Esophagus squamous epithelium (tissue), 4 donors: ENCODE results near the gene WTAP.

Experiments used
- POLR2A ChIP-seq, 4 donors: fragments of 450-650 bp; IDR thresholded peaks; one replicate each; pipeline ENCODE4 v1.6.1; 2017; ENCODE audit warnings: antibody characterized with exemption in 4 of 4, mild to moderate bottlenecking in 4 of 4, moderate library complexity in 3 of 4
- TF ChIP-seq, protein P1 (sequence below), 6 experiments: fragments of 450-650 bp in 4 of 6; fragments of 200-600 bp in 2 of 6; sonication (generic) in 2 of 6; IDR thresholded peaks; one replicate each; pipeline ENCODE4 v1.5.1; 2016 to 2019; ENCODE audit warnings: antibody characterized with exemption in 6 of 6, mild to moderate bottlenecking in 4 of 6, moderate library complexity in 4 of 6

- TF ChIP-seq, protein P1, sequence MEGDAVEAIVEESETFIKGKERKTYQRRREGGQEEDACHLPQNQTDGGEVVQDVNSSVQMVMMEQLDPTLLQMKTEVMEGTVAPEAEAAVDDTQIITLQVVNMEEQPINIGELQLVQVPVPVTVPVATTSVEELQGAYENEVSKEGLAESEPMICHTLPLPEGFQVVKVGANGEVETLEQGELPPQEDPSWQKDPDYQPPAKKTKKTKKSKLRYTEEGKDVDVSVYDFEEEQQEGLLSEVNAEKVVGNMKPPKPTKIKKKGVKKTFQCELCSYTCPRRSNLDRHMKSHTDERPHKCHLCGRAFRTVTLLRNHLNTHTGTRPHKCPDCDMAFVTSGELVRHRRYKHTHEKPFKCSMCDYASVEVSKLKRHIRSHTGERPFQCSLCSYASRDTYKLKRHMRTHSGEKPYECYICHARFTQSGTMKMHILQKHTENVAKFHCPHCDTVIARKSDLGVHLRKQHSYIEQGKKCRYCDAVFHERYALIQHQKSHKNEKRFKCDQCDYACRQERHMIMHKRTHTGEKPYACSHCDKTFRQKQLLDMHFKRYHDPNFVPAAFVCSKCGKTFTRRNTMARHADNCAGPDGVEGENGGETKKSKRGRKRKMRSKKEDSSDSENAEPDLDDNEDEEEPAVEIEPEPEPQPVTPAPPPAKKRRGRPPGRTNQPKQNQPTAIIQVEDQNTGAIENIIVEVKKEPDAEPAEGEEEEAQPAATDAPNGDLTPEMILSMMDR (IDR thresholded peaks at IDR 0.05), result peak in 1 of 6 experiments; percentile 3
- no peak for TF ChIP-seq POLR2A (IDR thresholded peaks at IDR 0.05)
Measured at GRCh38 chr6:159727717-159728445, 575 bp downstream of the WTAP start.
